HG03196 (cell line): Measurements from ENCODE around the gene SCAF4.
"Not testable (repeated sequence)": the region's sequence is repeated elsewhere in the genome, so short reads cannot be mapped to it uniquely, and the experiment has no call there.

Experiments used
- ATAC-seq: cut with Tn5 transposase; IDR thresholded peaks from one replicate; pipeline ENCODE4 v1.9.1; 2021; ENCODE audit not compliant: unreplicated experiment

SCAF4 gene

DNA sequence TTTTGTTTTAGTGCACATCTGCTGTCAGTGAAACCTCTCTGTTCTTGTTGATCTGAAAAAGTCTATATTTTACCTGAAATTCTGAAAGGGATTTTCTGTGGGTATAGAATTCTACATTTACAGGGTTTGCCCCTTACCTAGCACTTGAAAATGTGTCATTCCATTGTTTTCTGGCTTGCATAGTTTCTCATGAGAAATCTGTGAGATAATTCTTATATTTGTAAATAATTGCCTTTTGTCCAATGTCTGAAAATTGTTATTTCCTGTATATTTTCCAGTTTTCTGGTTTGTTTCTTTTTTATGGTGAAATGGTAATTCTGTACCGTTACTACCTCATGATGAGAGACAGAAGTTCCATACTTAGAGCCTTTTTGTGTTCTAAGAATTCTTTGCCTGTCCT, 11.8 kb upstream of the SCAF4 start:
- ATAC-seq, result no peak

GRCh38 chr21:31741116-31741515, 9.2 kb upstream of the SCAF4 start:
- no peak for ATAC-seq

DNA sequence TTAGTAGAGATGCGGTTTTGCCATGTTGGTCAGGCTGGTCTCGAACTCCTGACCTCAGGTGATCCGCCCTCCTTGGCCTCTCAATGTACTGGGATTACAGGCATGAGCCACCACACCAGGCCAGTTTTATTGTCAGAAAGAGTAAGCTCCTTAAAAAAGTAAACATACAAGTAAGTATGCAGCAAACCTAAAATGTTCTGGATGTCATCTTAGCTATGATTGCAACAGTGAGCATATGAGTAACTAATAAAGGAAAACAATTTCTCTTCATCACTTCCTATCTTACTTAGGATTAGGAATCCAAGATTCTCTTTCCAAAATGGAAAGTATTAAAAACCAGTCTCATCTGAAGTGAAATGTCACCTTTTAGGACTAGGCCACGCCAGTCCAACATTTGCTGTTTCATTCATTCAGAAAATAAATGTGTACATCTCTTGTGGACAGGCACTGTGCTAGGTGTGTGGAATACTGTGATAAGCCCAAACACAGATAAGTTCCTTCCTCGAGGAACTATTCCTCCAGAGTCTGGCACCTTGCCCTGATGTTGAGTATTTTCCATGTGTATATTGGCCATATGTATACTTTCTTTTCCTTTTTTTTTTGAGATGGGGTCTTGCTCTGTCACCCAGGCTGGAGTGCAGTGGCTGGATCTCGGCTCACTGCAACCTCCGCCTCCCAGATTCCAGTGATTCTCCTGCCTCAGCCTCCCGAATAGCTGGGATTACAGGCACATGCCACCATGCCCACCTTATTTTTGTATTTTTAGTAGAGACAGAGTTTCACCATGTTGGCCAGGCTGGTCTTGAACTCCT, 5.9 kb upstream of the SCAF4 start:
- ATAC-seq, result not testable (repeated sequence)

DNA sequence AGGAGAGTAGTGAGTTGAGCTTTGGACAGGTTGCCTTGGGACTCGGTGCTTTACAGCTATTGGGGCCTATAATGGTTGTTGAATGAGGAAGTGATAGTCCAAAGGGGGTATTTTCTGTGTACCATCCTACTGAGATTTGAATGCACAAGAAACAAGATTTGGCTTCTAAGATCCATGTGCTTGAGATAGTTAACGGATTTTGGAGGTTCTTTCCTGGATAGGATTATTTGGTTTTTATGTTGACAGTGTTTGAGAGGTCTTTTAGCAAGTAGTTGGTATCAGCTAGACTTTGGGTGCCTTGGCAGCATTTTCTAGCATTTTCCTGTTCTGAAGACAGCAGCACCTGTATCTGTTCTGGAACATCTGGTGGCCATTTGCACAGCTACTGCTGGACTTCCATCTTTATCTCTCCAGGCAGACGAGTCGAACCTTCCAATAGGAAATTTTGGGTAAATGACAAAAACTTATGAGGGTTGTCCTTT, 3.6 kb upstream of the SCAF4 start:
- no peak for ATAC-seq

DNA sequence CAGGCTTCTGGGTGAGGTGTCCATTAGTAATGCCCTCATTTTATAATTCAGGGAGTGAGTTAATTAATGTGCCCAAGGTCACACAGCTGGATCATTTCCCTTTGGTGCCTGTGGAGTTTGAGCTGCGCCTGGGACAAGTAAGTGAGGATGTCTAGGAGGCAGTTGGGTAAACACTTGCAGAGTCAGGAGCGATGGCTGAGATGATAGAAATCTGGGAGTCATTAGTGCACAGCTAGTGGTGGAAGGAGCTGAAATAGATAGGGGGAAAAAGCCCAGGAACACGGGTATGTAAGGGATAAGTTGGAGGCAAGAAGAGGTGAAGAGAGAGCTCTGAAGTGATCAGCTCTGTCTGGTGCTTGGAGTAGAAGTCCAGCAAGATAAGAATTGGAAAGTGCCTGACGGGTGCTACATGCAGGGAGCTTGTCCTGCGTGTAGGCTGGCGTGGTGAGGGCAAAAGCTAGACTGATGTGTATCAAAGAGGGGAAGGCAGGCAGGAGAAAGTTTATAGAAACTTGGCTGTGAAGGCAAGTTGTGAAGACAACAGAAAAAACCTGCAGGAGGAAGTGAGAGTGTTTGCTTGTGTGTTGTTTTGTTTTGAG, 1.7 kb upstream of the SCAF4 start:
- no peak for ATAC-seq

- ATAC-seq, result no peak
Observed at GRCh38 chr21:31732597-31733550, 956 bp upstream of the SCAF4 start.

- peak; percentile 13 for ATAC-seq
Observed at GRCh38 chr21:31731056-31731856, 662 bp downstream of the SCAF4 start.

DNA sequence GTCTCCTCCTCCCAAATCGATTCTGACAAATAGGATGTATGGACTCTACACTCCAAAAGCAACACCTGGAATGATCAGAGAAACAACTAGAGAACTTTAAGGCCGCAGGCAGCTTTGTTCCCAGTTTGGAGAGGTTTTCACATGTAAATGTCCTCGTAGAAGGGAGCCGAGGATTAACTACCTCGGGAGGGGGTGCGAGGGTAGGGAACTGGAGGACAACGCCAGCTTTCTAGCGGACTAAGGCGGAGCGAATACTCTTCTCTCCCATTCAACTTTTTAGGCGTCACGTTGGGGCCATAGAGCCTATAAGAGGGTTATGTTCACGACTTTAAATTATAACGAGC, 1.2 kb downstream of the SCAF4 start:
- ATAC-seq, result no peak

GRCh38 chr21:31729622-31730343, 2.1 kb downstream of the SCAF4 start:
- ATAC-seq, result no peak

DNA sequence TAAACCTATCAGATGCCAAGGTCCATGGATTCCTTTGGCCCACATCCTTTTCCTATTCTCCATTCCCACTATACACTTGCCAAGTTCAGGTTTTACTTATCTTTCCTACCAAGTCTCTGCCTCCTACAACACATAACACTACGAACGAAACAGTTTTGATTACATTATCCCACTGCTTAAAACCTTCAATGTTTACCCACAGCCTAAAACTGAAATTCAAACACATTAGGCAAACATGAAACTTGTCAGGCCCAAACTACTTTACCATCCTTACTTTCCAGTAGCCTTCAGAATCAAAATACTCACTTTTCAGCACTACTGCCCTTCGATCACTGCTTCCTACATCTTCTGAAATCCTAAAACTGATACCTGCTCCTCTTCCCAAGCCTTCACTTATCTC, 3.0 kb downstream of the SCAF4 start:
- ATAC-seq, result no peak

DNA sequence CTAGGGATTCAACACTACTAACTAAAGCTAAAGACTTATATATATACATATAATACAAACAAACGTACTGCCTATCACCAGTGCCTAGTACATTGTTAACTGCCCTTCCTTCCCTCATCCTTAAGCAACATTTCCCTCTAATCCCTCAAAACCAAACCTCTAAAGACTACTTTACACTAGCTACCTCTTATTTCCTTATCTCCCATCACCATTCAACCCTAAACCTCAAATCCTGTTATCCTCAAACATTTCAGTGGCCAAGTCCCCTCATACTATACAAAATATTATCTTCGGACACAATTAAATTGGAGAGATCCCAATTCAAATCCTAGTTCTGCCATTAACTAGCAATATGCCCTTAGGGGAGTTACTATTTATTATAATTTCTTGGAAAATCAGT, 3.7 kb downstream of the SCAF4 start:
- ATAC-seq, result no peak

DNA sequence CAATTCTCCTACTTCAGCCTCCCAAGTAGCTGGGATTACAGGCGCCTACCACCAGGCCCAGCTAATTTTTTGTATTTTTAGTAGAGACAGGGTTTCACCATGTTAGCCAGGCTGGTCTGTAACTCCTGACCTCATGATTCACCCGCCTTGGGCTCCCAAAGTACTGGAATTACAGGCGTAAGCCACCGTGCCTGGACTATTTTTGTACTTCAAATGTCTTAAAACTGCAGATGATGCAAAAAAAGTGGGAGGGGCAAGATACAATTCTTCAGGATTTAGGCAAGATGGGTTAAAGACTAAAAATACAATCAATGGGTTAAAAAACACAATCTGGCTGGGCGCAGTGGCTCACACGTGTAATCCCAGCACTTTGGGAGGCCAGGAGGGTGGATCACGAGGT, 4.7 kb downstream of the SCAF4 start:
- no peak for ATAC-seq

- ATAC-seq, result no peak
Observed at GRCh38 chr21:31726407-31726806, 5.5 kb downstream of the SCAF4 start.

GRCh38 chr21:31725202-31725839, 6.6 kb downstream of the SCAF4 start:
- ATAC-seq, result no peak

DNA sequence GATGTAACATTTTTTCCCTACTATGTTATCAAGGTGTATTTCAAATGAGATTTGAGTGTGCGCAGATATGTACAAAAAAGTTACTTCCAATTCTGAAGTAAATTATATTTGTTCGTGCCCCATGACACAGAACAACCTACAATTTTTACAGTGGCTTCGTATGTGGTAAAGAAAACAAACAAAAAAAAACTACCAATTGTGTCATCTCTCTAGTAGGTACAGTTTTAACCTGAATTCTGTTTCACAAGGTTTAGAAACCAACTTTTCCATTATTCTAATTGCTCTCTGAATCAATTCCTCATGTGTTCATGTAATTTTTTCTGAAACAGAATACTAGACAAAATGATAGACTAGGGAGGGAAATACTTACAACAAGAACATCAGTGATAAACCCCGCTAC, 7.4 kb downstream of the SCAF4 start:
- no peak for ATAC-seq

GRCh38 chr21:31721381-31721780, 10.5 kb downstream of the SCAF4 start:
- ATAC-seq, result no peak

GRCh38 chr21:31720739-31721138, 11.2 kb downstream of the SCAF4 start:
- no peak for ATAC-seq

GRCh38 chr21:31720330-31720729, 11.6 kb downstream of the SCAF4 start:
- no peak for ATAC-seq

- no peak for ATAC-seq
Observed at GRCh38 chr21:31716106-31716505, 15.8 kb downstream of the SCAF4 start.
